Neuron (in vitro differentiated cells): Measurements from ENCODE around the gene TRIM10.
A peak's percentile ranks its signal among the peaks of the same experiment; 100 is the strongest.
"Not testable (repeated sequence)": the region's sequence is repeated elsewhere in the genome, so short reads cannot be mapped to it uniquely, and the experiment has no call there.

Experiments
- H2AFZ ChIP-seq: one replicate; pipeline ENCODE4 v1.6.1; 2013; ENCODE audit warnings: low read depth, mild to moderate bottlenecking, inconsistent platforms, low read length, moderate library complexity
- H3K27me3 ChIP-seq: one replicate; pipeline ENCODE4 v1.6.1; 2013; ENCODE audit warnings: low read length; ENCODE audit not compliant: insufficient read depth
- H3K36me3 ChIP-seq: one replicate; pipeline ENCODE4 v1.6.1; 2013; ENCODE audit warnings: low read length; ENCODE audit not compliant: insufficient read depth
- H3K4me1 ChIP-seq: one replicate; pipeline ENCODE4 v1.6.1; 2013; ENCODE audit warnings: low read length; ENCODE audit not compliant: insufficient read depth
- H3K4me3 ChIP-seq: 2 replicates; pipeline ENCODE4 v1.5.1; 2013; ENCODE audit warnings: mild to moderate bottlenecking, low read length, moderate library complexity
- H3K9me3 ChIP-seq: one replicate; pipeline ENCODE4 v1.6.1; 2013; ENCODE audit warnings: low read length

The TRIM10 gene

GRCh38 chr6:30121446-30122366, 39.3 kb downstream of the TRIM10 start:
- no peak overlapping the region for H3K4me3 ChIP-seq
- no peaks in the 10 kb centered on the region for H3K4me1 ChIP-seq
- H2AFZ ChIP-seq = no peak overlapping the region
- no peaks in the 10 kb centered on the region for H3K36me3 ChIP-seq
- H3K9me3 ChIP-seq = no peaks in the 10 kb centered on the region
- peaks cover 30% of the 10 kb centered on the region for H3K27me3 ChIP-seq

GRCh38 chr6:30118691-30119090, 42.3 kb downstream of the TRIM10 start:
- H3K9me3 ChIP-seq, H2AFZ ChIP-seq, H3K36me3 ChIP-seq, H3K27me3 ChIP-seq, H3K4me3 ChIP-seq, H3K4me1 ChIP-seq: not testable (repeated sequence)

- Histone ChIP-seq H3K4me1 (no peaks in the 10 kb centered on the region), H3K4me3 (no peak overlapping the region), H3K36me3 (no peaks in the 10 kb centered on the region), H3K27me3 (peaks cover 20% of the 10 kb centered on the region), H3K9me3 (no peaks in the 10 kb centered on the region), H2AFZ (no peak overlapping the region)
Observed at GRCh38 chr6:30116724-30117123, 44.3 kb downstream of the TRIM10 start.

- no peak overlapping the region for H2AFZ ChIP-seq
- no peaks in the 10 kb centered on the region for H3K36me3 ChIP-seq
- no peaks in the 10 kb centered on the region for H3K9me3 ChIP-seq
- H3K4me3 ChIP-seq = no peak overlapping the region
- no peaks in the 10 kb centered on the region for H3K4me1 ChIP-seq
- peaks cover 12% of the 10 kb centered on the region for H3K27me3 ChIP-seq
Observed at GRCh38 chr6:30113841-30114240, 47.2 kb downstream of the TRIM10 start.

GRCh38 chr6:30113003-30113759, 47.8 kb downstream of the TRIM10 start, which contains the start of gene TRIM31:
TSS of gene TRIM31 (minus strand) at chr6:30113090. CDS start at chr6:30112805, 285 bp downstream.
- Histone ChIP-seq H3K36me3 (no peaks in the 10 kb centered on the region), H3K9me3 (no peaks in the 10 kb centered on the region), H3K4me3 (no peak within 1 kb of the TSS), H3K4me1 (no peaks in the 10 kb centered on the region), H2AFZ (no peak within 1 kb of the TSS), H3K27me3 (peaks cover 15% of the 10 kb centered on the region)

- Histone ChIP-seq H2AFZ (no peak overlapping the region), H3K4me1 (no peaks in the 10 kb centered on the region), H3K36me3 (no peaks in the 10 kb centered on the region), H3K27me3 (peaks cover 20% of the 10 kb centered on the region), H3K4me3 (no peak overlapping the region), H3K9me3 (no peaks in the 10 kb centered on the region)
Observed at GRCh38 chr6:30112402-30112994, 48.5 kb downstream of the TRIM10 start.

GRCh38 chr6:30111266-30111856, 49.6 kb downstream of the TRIM10 start:
- Histone ChIP-seq H3K27me3 (peaks cover 20% of the 10 kb centered on the region), H3K4me1 (no peaks in the 10 kb centered on the region)

GRCh38 chr6:30104661-30105060, 56.4 kb downstream of the TRIM10 start:
- H3K9me3 ChIP-seq = no peaks in the 10 kb centered on the region
- H3K36me3 ChIP-seq = no peaks in the 10 kb centered on the region
- H2AFZ ChIP-seq = no peak overlapping the region
- H3K4me1 ChIP-seq = peaks cover 9% of the 10 kb centered on the region
- no peak overlapping the region for H3K4me3 ChIP-seq
- H3K27me3 ChIP-seq = peaks cover 66% of the 10 kb centered on the region

More at GRCh38 chr6:30111266-30111856, 49.6 kb downstream of the TRIM10 start:
- H3K9me3 ChIP-seq = no peaks in the 10 kb centered on the region
- no peak overlapping the region for H2AFZ ChIP-seq
- no peaks in the 10 kb centered on the region for H3K36me3 ChIP-seq
- no peak overlapping the region for H3K4me3 ChIP-seq

GRCh38 chr6:30103872-30104179, 57.2 kb downstream of the TRIM10 start:
- peaks cover 73% of the 10 kb centered on the region for H3K27me3 ChIP-seq

GRCh38 chr6:30102970-30103871, 57.8 kb downstream of the TRIM10 start:
- Histone ChIP-seq H3K4me3 (peak overlapping the region; percentile 27), H3K27me3 (peaks cover 76% of the 10 kb centered on the region), H3K9me3 (no peaks in the 10 kb centered on the region), H2AFZ (peak overlapping the region; percentile 39), H3K4me1 (peaks cover 9% of the 10 kb centered on the region), H3K36me3 (no peaks in the 10 kb centered on the region)

More at GRCh38 chr6:30103872-30104179, 57.2 kb downstream of the TRIM10 start:
- Histone ChIP-seq H3K9me3 (no peaks in the 10 kb centered on the region), H3K36me3 (no peaks in the 10 kb centered on the region), H3K4me1 (peaks cover 9% of the 10 kb centered on the region), H3K4me3 (no peak overlapping the region), H2AFZ (no peak overlapping the region)

- H3K36me3 ChIP-seq = no peaks in the 10 kb centered on the region
- H3K4me3 ChIP-seq = no peak overlapping the region
- H3K4me1 ChIP-seq = peaks cover 9% of the 10 kb centered on the region
- H3K9me3 ChIP-seq = no peaks in the 10 kb centered on the region
- H2AFZ ChIP-seq = peak overlapping the region; percentile 39
- peaks cover 77% of the 10 kb centered on the region for H3K27me3 ChIP-seq
Observed at GRCh38 chr6:30102414-30102969, 58.5 kb downstream of the TRIM10 start.
